Measurements from ENCODE around the gene DBP. TPM values are rescaled to one million over a fixed set of nuclear protein-coding genes. Genes with fewer than 3 reads are reported as not detected.
A peak's percentile ranks its signal among the peaks of the same experiment; 100 is the strongest.

Gene DBP
- total RNA-seq, 1 experiment from 2014 or later = 12.6 TPM

GRCh38 chr19:48634036-48634342 is 3.2 kb downstream of the DBP start:
- Histone ChIP-seq H4K8ac (replicated peaks; ENCODE audit: insufficient read length, low read depth, low read length) (no peak overlapping the region), H3K23ac (ENCODE audit: insufficient read length, low read depth, low read length) (no peak overlapping the region), H3K9me3 (ENCODE audit: control insufficient read depth, low read depth, low read length) (no peaks in the 10 kb centered on the region), H3K18ac (ENCODE audit: insufficient read length, low read depth, low read length) (no peak overlapping the region), H4K20me1 (ENCODE audit: control insufficient read depth, insufficient read depth, insufficient read length) (no peaks in the 10 kb centered on the region), H3K27me3 (ENCODE audit: insufficient read depth, low read length) (no peaks in the 10 kb centered on the region; the same call in 1 of the 2 replicates), H3K4me2 (ENCODE audit: insufficient read depth, insufficient read length, low read length) (peak overlapping the region; percentile 39), H2BK120ac (ENCODE audit: low read depth, low read length, poor library complexity, severe bottlenecking) (no peak overlapping the region), H2AFZ (ENCODE audit: low read length) (no peak overlapping the region), H3K4ac (ENCODE audit: low read depth, low read length) (no peak overlapping the region), H3K79me1 (ENCODE audit: insufficient read depth, low read depth, low read length, poor library complexity, severe bottlenecking) (no peaks in the 10 kb centered on the region), H3K4me1 (ENCODE audit: insufficient read depth, low read length) (peaks cover 9% of the 10 kb centered on the region; the same call in 1 of the 2 replicates), H3K79me2 (ENCODE audit: insufficient read depth, low read length) (no peaks in the 10 kb centered on the region), H3K56ac (ENCODE audit: insufficient read length, low read depth, low read length) (no peak overlapping the region), H2BK12ac (ENCODE audit: insufficient read length, low read depth, low read length) (no peak overlapping the region), H3T11ph (ENCODE audit: low read length) (no peak overlapping the region), H2BK5ac (ENCODE audit: insufficient read length, low read length) (no peak overlapping the region), H3K9ac (ENCODE audit: extremely low read depth, insufficient read length, low read length) (no peak overlapping the region), H2AK5ac (ENCODE audit: insufficient read length, low read length) (no peak overlapping the region), H2BK20ac (ENCODE audit: low read depth, low read length, poor library complexity, severe bottlenecking) (no peak overlapping the region), H3K23me2 (ENCODE audit: insufficient read length, low read depth, low read length, poor library complexity, severe bottlenecking) (peaks cover 32% of the 10 kb centered on the region), H2BK15ac (ENCODE audit: low read depth, low read length) (no peak overlapping the region), H4K5ac (ENCODE audit: insufficient read length, low read depth, low read length) (no peak overlapping the region), H3K14ac (ENCODE audit: insufficient read depth, low read length) (no peak overlapping the region), H4K91ac (ENCODE audit: insufficient read length, low read depth, low read length) (no peak overlapping the region), H3K27ac (ENCODE audit: insufficient read length, low read depth, low read length) (no peak overlapping the region)
- WGBS (ENCODE audit: extremely low coverage, insufficient read length, low lambda C conversion rate) = no CpG with 5 or more reads among the region's 7 CpGs
- H3K27ac Mint-ChIP-seq = peak overlapping the region in 1 of 3 experiments; percentile 55; a peak in 1 of 7 replicates
- no peak for DNase-seq
- H3K4me3 Mint-ChIP-seq = peak overlapping the region; percentile 30 to 63; a peak in 3 of 5 replicates
- peaks cover 4% of the 10 kb centered on the region for H3K27me3 Mint-ChIP-seq (ENCODE audit: low read depth)
- peaks cover 32 to 53% of the 10 kb centered on the region in 2 experiments for H3K4me1 Mint-ChIP-seq
- H3K9me3 Mint-ChIP-seq = no peaks in the 10 kb centered on the region
- peaks cover 4 to 22% (median 16%) of the 10 kb centered on the region in 3 experiments; a peak in 6 of 7 replicates for H3K36me3 Mint-ChIP-seq (ENCODE audit: insufficient read depth in 1 of 3, low read depth in 3 of 3)
- no peak for TF ChIP-seq CTCF (conservative IDR thresholded peaks at IDR 0.05)
